AG09319 (cell line): ENCODE measurements around the gene FAM117A.

ENCODE experiments used
- DNase-seq: peaks from one replicate; pipeline ENCODE4 v3.0.0-alpha.2; 2010; ENCODE audit warnings: low read depth; ENCODE audit errors: extremely low read depth
- CTCF ChIP-seq: IDR thresholded peaks from 2 replicates; pipeline ENCODE4 v1.5.1; 2011; ENCODE audit warnings: low read depth, mild to moderate bottlenecking, inconsistent platforms, low read length, moderate library complexity

Gene FAM117A

DNA sequence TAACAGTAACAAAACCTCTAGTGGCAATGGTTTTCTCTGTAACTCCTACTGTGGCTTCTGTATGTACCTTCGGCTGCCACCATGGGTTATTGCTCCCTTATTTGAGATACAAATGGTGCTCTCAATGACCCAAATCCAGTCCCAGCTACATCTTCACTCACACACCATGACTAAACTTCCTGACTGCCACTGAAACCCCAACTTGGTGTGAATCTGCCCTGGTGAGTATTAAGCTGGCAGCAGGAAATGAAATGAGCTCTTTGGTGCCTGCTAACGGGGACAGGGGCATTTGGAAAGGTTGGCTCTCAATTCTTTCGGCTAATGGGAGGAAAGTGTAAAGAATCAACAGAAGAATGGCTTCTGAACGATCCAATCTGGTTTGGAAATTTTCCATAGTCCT lies 48.7 kb downstream of the FAM117A start:
- TF ChIP-seq CTCF: no peak
- no peak for DNase-seq

DNA sequence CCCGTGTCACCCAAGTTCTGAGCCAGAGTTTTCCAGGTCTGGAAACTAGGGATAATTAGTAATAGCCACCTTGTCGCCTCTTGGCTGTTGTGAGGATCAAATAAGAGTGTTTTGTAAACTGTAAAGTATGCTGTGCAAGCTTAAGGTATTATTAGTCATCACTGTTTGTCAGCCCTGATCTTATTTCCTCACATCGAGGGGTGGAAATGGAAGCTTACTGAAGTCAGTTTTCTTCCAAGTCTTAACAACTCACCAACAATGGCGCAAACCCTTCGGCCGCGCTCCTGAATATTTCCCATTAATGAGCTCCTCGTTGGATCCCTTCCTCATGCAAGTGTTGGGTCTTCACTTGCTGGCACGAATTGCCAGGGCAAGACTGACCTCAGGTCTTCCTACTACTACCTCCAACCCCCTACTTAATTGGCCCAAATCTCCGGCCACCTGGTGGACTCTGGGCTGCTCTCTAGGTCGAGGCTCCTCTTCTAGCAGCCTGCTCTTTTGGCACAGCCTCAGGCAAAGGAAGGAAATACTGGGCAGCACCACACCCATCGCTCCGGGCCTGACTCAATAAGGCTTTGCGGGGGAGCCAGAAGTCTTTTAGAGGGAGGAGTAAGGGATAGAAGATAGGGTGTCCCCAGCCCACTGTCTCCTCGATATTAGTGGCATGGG lies 55.3 kb downstream of the FAM117A start:
- no peak for DNase-seq
- no peak for TF ChIP-seq CTCF

DNA sequence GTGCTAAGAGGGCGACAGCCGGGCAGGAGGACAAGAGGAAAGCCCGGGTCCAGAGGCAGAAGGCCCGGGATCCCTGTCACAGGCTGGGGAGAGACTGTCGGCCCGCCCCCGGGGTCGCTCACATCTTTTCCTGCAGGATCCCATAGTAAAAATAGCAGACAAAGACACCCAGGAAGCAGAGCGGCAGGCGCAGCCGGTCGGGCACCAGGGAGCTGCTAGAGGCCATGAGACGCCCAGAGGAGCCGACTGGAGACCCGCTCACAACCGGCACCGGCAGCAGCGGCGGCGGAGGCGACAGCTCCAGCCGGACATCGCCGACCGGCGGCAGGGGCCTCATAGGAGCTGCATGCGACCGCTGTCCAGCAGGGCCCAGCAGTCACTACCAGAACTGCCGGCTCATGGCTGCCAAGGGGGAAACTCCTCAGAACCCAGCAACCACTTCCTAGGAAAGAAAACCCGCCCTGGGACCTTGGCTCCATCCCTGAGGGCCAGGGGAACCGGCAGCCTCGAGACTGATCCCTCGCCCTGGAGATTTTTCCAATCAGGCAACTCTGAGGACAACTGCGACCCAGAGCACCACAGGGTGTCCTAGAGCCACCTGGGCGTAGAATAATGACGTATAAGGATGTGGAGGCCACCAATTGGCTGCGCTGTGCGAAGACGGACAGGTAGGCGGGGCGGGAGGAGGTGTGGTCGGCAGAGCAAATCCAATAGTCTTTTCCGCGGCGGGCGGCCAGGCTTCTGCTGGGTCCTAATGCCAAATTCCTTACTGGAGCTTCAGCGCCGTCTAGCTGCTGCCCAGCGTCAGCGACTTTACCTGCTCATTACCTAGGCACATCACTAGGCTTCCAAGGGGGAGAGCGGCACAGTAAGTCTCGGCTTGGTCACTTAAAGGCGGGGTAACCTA lies 56.1 kb downstream of the FAM117A start, which contains the start of gene SLC35B1:
SLC35B1 (minus strand) TSS at position 357 of the 907 bp plus-strand sequence; CDS start at position 226, 131 bp downstream.
- DNase-seq: peak; percentile 97
- TF ChIP-seq CTCF: peak; percentile 96

DNA sequence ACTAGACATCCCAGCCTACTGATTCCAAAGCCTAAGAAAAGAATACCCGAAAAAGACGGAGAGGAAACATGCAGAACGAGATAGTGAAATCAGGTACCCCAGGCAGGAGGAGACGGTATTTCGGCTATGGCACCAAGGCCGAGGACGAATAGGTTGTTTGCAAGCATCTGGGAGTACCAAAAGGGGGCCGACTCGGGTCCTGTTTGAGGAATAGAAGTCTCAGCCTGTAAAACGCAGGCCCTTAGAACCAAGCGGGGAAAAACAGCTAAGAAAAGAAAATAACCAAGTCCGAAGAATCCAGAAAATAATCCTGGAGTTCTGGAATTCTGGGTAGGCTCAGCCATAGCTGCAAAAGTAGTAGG lies 56.7 kb downstream of the FAM117A start:
- TF ChIP-seq CTCF: peak; percentile 9
- no peak for DNase-seq

DNA sequence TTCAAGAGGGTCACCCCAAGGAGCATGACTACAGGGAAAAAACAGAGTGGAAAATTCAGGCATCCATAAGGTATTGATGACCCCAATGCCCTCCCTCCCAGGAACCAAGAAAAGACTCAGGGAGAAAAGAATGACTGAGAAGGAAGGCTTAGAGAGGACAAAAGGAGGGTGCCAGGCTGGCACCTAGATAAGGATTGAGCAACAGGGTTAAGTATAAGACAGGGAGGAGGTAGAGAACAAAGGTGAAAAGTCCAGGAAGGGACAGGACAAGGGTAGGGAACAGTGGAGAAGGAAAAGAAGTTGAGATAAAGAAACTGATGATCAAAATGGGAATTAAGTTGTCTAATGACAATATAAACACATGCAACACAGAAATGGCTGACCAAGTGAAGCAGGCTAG lies 58.7 kb downstream of the FAM117A start:
- no peak for TF ChIP-seq CTCF
- DNase-seq: no peak

DNA sequence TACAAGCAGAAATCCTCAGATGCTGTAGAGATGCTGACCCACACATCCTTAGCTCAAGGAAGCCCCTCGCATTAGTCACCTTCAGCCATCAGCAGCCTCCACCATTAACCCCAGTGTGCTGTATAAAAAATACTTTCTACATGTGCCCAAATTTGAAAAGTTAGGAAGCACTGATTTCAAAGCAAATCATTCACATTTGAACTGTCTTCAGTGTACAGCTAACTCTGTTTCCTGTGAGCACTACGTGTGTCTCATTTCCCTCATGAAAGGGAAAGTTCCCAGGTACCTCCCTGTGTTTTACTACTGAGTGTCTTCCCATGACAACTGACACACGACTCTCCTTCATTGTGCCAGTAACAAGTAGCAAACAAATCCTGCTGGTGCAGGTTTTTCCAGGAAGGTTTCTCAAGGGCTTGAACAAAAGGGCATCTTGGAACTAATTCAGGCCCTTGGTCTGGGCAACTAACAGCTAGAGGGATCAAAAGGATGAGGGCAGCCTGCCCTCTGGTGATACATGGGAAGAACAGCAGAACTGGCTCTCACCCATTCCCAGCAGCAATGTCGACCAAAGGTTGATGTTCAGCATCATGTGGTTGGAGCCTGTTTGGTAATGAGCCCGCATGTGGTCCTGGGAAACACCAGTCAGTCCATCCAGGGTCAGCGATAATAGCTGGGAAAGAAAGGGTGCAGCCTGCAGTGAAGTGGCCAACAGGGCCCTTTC lies 60.2 kb downstream of the FAM117A start:
- TF ChIP-seq CTCF: peak; percentile 27
- DNase-seq: no peak

GRCh38 chr17:49700960-49701359 lies 63.0 kb downstream of the FAM117A start:
- no peak for DNase-seq
- no peak for TF ChIP-seq CTCF
